GM13977 (cell line): ENCODE data around the gene MEGF6.

Experiments
- DNase-seq: peaks from one replicate; pipeline ENCODE4 v3.0.0; 2012; ENCODE audit warnings: low spot score
- CTCF ChIP-seq: IDR thresholded peaks from 2 replicates; pipeline ENCODE4 v1.5.1; 2012; ENCODE audit warnings: mild to moderate bottlenecking, control low read depth; ENCODE audit not compliant: insufficient read depth; ENCODE audit errors: extremely low read depth, missing control alignments
- in situ Hi-C: fragments of 300-500 bp; cut with MboI; formaldehyde crosslinking; loops from one replicate; pipeline ENCODE4 v1.12.0; 2022; ENCODE audit warnings: low sequenced_read_pairs, low pct_unique_long_range_greater_than_20kb, mixed read lengths, inconsistent platforms; ENCODE audit not compliant: unreplicated experiment

Gene MEGF6

GRCh38 chr1:3603571-3604467 lies 7.5 kb downstream of the MEGF6 start:
- DNase-seq: no peak
- TF ChIP-seq CTCF: no peak
- in situ Hi-C loops: no loop called here

GRCh38 chr1:3603156-3603555 lies 8.2 kb downstream of the MEGF6 start:
- in situ Hi-C loops: no loop called here
- no peak for TF ChIP-seq CTCF
- DNase-seq: no peak

GRCh38 chr1:3602375-3602774 lies 8.9 kb downstream of the MEGF6 start:
- TF ChIP-seq CTCF: no peak
- in situ Hi-C loops: no loop called here
- DNase-seq: no peak

GRCh38 chr1:3601743-3602142 lies 9.6 kb downstream of the MEGF6 start:
- TF ChIP-seq CTCF: no peak
- in situ Hi-C loops: no loop called here
- no peak for DNase-seq

- no peak for TF ChIP-seq CTCF
- DNase-seq: no peak
- in situ Hi-C loops: no loop called here
These were observed 11.0 kb downstream of the MEGF6 start for GRCh38 chr1:3600354-3600753.

- TF ChIP-seq CTCF: no peak
- in situ Hi-C loops: no loop called here
These were observed 11.5 kb downstream of the MEGF6 start for GRCh38 chr1:3599816-3600215.

GRCh38 chr1:3599286-3599811 lies 12.0 kb downstream of the MEGF6 start:
- DNase-seq: no peak
- no peak for TF ChIP-seq CTCF
- in situ Hi-C loops: no loop called here

More at GRCh38 chr1:3599816-3600215, 11.5 kb downstream of the MEGF6 start:
- DNase-seq: no peak
